Rectal smooth muscle tissue (tissue), 1 donor: Measurements from ENCODE around the gene STAB1.
A peak's percentile ranks its signal among the peaks of the same experiment; 100 is the strongest.

Source experiments
- H3K27ac ChIP-seq: one replicate; pipeline ENCODE4 v1.7.0; 2013; ENCODE audit warnings: low read depth, low read length, inconsistent platforms
- H3K27me3 ChIP-seq: one replicate; pipeline ENCODE4 v1.7.0; 2013; ENCODE audit warnings: low read length; ENCODE audit not compliant: control insufficient read depth, insufficient read depth
- H3K36me3 ChIP-seq: one replicate; pipeline ENCODE4 v1.7.0; 2013; ENCODE audit warnings: low read length; ENCODE audit not compliant: control insufficient read depth, insufficient read depth
- H3K4me1 ChIP-seq: one replicate; pipeline ENCODE4 v1.7.0; 2013; ENCODE audit warnings: low read length; ENCODE audit not compliant: control insufficient read depth, insufficient read depth
- H3K4me3 ChIP-seq: one replicate; pipeline ENCODE4 v1.7.0; 2013; ENCODE audit warnings: low read length
- H3K9ac ChIP-seq: one replicate; pipeline ENCODE4 v1.7.0; 2013; ENCODE audit warnings: low read length

STAB1 gene

DNA sequence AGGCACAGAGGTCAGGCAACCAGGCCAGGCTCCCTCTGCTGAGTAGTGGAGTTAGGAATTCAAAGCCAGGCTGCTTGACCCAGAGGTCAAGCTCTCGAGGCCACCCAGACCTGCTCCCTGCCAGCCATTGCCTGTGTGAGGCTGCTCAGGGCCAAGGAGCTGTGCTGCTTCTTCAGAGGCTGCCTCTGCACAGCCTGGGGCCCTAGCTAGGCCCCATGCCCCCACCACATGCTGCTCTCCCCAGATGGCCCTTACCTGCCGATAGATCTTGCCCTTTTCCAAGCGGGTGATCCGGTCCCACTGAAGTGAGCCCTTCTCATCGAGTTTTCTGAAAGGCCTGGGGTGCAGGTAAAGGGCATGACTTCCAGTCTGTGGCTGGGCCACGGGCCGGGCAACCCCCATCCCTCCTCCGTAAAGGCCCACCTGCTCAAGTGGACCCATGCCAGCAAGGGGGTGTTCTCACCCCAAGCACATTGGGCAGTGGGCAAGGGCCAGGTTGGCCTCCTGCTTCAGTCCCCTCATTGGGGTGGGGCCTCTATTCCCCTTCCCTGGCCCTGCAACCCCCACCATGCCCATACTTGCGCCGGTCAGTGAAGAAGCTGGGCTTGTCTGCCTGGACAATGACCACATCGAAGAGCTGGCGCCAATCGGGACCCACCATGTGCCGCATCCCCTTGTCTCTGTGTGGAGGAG is 32.0 kb downstream of the STAB1 start:
- H3K27ac ChIP-seq, result no peak overlapping the region
- no peak overlapping the region for H3K9ac ChIP-seq
- H3K4me1 ChIP-seq, result no peaks in the 10 kb centered on the region
- H3K27me3 ChIP-seq, result no peaks in the 10 kb centered on the region
- peaks cover 2% of the 10 kb centered on the region for H3K36me3 ChIP-seq
- H3K4me3 ChIP-seq, result no peak overlapping the region

- Histone ChIP-seq H3K4me3 (no peak overlapping the region), H3K27ac (no peak overlapping the region), H3K9ac (no peak overlapping the region), H3K27me3 (no peaks in the 10 kb centered on the region), H3K4me1 (no peaks in the 10 kb centered on the region), H3K36me3 (peaks cover 2% of the 10 kb centered on the region)
Measured at GRCh38 chr3:52527732-52528585, 32.8 kb downstream of the STAB1 start.

DNA sequence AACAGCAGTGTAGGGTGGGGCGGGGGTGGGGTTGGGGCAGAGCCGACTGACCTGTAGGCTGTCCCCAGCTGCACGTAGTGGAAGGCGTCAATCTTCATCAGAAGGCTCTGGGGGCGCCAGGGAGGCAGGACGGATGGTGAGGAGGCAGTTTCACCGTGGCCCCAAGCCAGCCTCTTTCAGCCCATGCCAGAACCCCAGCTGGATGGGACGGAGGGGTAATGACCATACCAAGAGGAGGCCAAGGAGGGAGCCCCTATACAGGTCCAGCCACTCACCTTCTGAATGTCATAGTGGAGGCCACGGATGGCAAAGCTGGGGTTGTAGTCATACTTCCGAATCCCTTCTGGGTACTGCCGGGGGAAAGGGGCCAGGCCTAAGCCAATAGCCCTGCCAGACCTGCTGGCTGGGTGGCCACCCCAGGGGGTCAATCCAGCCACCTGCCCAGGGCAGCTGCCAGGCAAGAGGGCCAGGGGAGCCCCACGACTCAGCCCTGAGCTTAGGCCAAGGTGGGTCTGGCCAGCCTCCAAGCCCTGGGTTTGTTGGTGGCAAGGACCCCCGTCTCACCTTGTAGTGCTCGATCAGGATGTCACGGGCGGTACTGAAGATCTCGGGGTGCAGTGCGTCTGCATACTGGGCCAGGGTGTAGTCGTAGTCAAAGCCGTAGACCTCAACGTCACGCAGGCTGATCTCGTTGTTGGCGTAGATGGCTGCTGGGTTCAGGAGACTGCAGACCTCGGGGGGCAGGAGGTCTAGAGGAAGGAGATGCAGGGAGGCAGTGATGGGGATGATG is 33.6 kb downstream of the STAB1 start:
- H3K4me1 ChIP-seq, result no peaks in the 10 kb centered on the region
- no peaks in the 10 kb centered on the region for H3K27me3 ChIP-seq
- H3K4me3 ChIP-seq, result no peak overlapping the region
- H3K27ac ChIP-seq, result no peak overlapping the region
- H3K9ac ChIP-seq, result no peak overlapping the region
- peaks cover 2% of the 10 kb centered on the region for H3K36me3 ChIP-seq

DNA sequence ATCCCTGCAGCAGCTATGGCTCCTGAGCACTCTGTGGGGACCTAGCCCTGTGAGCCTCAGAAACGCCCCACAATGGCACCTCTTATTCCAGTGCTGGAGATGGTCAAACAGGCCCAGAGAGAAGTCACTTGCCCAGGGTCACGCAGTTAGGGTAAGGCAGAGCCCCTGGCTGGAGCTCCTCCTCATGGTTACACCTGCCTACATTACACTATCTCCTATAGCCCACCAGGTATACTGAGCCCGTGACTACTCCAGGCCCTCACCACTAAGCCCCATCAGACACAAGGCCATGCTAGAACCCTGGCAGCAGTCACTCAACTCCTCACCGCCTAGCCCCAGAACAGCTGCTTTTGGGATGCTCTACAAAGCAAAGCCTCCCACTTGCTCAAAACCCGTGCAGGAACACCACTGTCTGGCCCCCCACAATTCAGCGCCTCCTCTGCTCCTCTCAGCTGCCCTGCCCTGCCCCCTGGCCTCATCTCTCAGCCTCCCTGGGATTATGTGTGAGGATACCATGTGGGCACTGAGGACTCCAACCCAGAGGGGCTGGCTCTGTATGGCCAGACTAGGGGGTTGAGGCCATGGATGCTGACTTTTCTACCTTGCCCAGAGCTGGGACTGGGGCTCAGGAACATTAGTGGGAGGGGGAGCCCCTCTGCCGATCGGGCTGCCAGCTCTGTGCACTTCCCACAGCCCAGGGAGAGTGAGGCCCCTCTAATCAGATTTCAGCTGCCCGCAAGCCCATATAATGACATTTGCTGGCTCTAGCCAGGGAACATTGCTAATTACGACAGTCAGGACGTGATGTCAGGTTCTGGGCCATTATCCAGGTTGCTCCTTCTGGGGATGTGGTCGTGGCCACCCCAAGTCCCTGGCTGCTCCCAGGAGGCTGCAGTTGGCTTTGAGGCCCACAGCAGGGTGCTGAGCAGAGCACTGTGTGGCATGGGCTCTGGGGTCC is 34.5 kb downstream of the STAB1 start:
- no peaks in the 10 kb centered on the region for H3K27me3 ChIP-seq
- peaks cover 2% of the 10 kb centered on the region for H3K36me3 ChIP-seq
- H3K4me1 ChIP-seq, result no peaks in the 10 kb centered on the region
- H3K9ac ChIP-seq, result no peak overlapping the region
- no peak overlapping the region for H3K4me3 ChIP-seq
- no peak overlapping the region for H3K27ac ChIP-seq

- peaks cover 2% of the 10 kb centered on the region for H3K36me3 ChIP-seq
- H3K4me1 ChIP-seq, result peaks cover 2% of the 10 kb centered on the region
- no peak overlapping the region for H3K9ac ChIP-seq
- no peak overlapping the region for H3K27ac ChIP-seq
- no peak overlapping the region for H3K4me3 ChIP-seq
- H3K27me3 ChIP-seq, result no peaks in the 10 kb centered on the region
Measured at GRCh38 chr3:52530918-52531826, 36.0 kb downstream of the STAB1 start.

DNA sequence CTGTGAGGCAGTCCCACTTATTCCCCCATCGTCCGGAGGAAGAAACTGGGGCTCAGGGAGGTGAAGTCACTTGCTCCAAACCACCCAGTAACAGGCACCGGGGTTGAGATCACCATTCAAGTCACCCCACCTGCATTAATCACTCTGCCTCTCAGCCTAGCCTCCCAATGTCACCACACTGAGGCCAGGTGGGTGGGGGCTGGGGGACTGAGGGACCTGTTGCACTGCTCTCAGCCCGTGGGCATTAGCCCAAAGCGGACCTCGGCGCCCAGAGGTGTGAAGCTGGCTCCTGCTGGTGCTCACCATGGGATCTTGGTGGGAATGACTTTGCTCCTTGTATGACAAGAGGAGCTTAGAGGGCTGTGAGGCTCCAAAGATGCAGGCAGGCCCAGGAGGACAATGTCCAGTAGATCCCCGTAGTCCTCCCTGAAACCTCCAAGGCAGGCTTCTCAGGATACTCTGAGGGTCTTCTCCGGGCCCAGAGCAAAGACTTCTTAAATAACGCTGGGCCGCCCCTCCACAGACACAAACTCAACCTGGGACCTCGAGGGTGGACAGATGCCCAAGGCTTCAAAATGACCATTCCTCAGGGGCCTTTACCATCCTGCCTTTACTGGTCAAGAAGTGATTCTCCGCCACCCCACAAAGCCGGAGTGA is 36.9 kb downstream of the STAB1 start:
- Histone ChIP-seq H3K9ac (no peak overlapping the region), H3K27me3 (no peaks in the 10 kb centered on the region), H3K4me1 (peaks cover 2% of the 10 kb centered on the region), H3K36me3 (peaks cover under 1% of the 10 kb centered on the region), H3K4me3 (no peak overlapping the region), H3K27ac (no peak overlapping the region)

GRCh38 chr3:52532517-52532837 is 37.3 kb downstream of the STAB1 start:
- Histone ChIP-seq H3K27me3 (no peaks in the 10 kb centered on the region), H3K4me3 (peak overlapping the region; percentile 23), H3K27ac (no peak overlapping the region), H3K9ac (no peak overlapping the region), H3K36me3 (no peaks in the 10 kb centered on the region), H3K4me1 (peaks cover 6% of the 10 kb centered on the region)

- Histone ChIP-seq H3K27ac (no peak overlapping the region), H3K36me3 (no peaks in the 10 kb centered on the region), H3K9ac (no peak overlapping the region), H3K27me3 (no peaks in the 10 kb centered on the region), H3K4me1 (peaks cover 11% of the 10 kb centered on the region), H3K4me3 (peak overlapping the region; percentile 23)
Measured at GRCh38 chr3:52532838-52533622, 37.9 kb downstream of the STAB1 start.

DNA sequence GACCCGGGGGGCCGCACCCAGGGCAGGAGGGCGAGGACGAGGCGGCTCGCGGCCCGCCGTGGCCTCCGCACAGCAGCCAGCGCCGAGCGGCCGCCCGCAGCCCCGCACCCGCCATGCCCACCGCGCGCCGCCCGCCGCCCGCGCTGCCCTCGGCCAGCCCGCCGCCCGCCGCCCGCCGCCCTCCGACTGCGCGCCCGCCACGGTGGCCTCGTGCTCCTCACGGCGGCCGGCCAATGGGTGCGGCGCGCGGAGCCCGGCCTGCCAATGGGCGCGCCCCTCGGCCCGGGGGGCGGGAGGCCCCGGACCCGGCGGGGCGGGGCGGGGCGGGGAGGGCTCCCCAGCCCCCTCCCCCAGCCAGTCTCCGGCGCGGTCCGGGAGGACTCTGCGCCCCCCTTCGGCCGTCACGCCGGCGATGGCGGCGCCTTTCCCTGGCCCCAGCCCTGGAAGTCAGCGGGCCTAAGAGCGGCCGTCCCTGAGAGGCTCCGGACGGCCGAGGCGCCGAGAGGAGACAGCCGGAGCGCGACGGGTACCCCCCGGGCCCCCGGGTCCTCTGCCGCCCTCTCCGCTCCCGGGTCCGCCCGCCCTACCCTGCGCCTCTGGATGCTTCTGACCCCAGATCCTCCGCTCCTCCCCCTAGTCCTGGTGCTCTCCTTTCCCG is 38.6 kb downstream of the STAB1 start, which contains the start of gene NT5DC2:
Gene NT5DC2 (minus strand): TSS at position 235 of the 658 bp plus-strand sequence. CDS start 120 bp downstream, at position 115.
- peak within 1 kb of the TSS; percentile 69 for H3K4me3 ChIP-seq
- no peaks in the 10 kb centered on the region for H3K36me3 ChIP-seq
- H3K9ac ChIP-seq, result no peak within 1 kb of the TSS
- H3K4me1 ChIP-seq, result peaks cover 15% of the 10 kb centered on the region
- peak within 1 kb of the TSS; percentile 67 for H3K27ac ChIP-seq
- no peaks in the 10 kb centered on the region for H3K27me3 ChIP-seq
